ENCODE measurements around the gene RAD9A.

The RAD9A gene

GRCh38 chr11:67406969-67407687 is 15.3 kb downstream of the RAD9A start:
- H3K27me3 ChIP-seq (ENCODE audit: low read depth, low read length): peaks cover 9% of the 10 kb centered on the region
- no peaks in the 10 kb centered on the region for H3K9me3 ChIP-seq (ENCODE audit: insufficient read depth, low read length)
- H3K9ac ChIP-seq (ENCODE audit: low read length): no peak overlapping the region
- peaks cover 53% of the 10 kb centered on the region for H3K4me1 ChIP-seq (ENCODE audit: low read length)
- H2AFZ ChIP-seq (ENCODE audit: low read depth, low read length): no peak overlapping the region
- no peaks in the 10 kb centered on the region for H3K36me3 ChIP-seq (replicated peaks; ENCODE audit: low read depth, low read length)
- H3K4me3 ChIP-seq (ENCODE audit: low read length): no peak overlapping the region
- no peak overlapping the region for H3K4me2 ChIP-seq (ENCODE audit: low read length)
- H3K79me2 ChIP-seq (ENCODE audit: low read length): no peaks in the 10 kb centered on the region
- no peaks in the 10 kb centered on the region for H4K20me1 ChIP-seq (ENCODE audit: insufficient read depth, low read length)
- no peak overlapping the region for H3K27ac ChIP-seq (ENCODE audit: low read length)
- no peak for TF ChIP-seq EZH2phosphoT487 (IDR thresholded peaks at IDR 0.05; ENCODE audit: low read depth)
- TF ChIP-seq, protein P1, sequence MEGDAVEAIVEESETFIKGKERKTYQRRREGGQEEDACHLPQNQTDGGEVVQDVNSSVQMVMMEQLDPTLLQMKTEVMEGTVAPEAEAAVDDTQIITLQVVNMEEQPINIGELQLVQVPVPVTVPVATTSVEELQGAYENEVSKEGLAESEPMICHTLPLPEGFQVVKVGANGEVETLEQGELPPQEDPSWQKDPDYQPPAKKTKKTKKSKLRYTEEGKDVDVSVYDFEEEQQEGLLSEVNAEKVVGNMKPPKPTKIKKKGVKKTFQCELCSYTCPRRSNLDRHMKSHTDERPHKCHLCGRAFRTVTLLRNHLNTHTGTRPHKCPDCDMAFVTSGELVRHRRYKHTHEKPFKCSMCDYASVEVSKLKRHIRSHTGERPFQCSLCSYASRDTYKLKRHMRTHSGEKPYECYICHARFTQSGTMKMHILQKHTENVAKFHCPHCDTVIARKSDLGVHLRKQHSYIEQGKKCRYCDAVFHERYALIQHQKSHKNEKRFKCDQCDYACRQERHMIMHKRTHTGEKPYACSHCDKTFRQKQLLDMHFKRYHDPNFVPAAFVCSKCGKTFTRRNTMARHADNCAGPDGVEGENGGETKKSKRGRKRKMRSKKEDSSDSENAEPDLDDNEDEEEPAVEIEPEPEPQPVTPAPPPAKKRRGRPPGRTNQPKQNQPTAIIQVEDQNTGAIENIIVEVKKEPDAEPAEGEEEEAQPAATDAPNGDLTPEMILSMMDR (IDR thresholded peaks at IDR 0.05; ENCODE audit: low read depth, low read length): peak; percentile 8; the same call in 1 of the 2 replicates

DNA sequence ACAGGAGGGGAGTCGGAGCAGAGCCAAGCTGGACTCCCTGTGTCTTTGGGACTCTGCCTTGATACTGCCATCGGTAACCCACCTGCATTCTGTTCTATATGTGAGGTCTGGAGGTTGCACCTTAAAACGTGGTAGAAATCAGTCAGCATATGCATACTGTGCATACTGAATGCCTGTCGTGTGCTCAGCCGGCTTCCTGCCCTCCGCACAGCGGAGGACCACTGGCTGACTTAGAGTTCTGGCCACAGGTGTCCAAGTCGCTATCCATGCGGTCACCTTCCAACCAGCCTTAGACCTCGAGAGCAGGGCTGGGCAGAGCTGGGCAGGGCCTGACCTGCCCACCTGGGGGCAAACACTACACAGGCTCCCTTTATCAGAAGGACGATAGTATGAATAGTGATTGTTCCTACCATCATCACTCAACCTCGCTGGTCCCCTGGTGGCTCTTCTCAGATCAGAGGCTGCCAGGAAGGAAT is 15.9 kb downstream of the RAD9A start:
- peaks cover 53% of the 10 kb centered on the region for H3K4me1 ChIP-seq (ENCODE audit: low read length)
- no peak overlapping the region for H3K9ac ChIP-seq (ENCODE audit: low read length)
- no peak overlapping the region for H3K4me3 ChIP-seq (ENCODE audit: low read length)
- no peaks in the 10 kb centered on the region for H4K20me1 ChIP-seq (ENCODE audit: insufficient read depth, low read length)
- H3K9me3 ChIP-seq (ENCODE audit: insufficient read depth, low read length): no peaks in the 10 kb centered on the region
- H3K79me2 ChIP-seq (ENCODE audit: low read length): no peaks in the 10 kb centered on the region
- H3K4me2 ChIP-seq (ENCODE audit: low read length): no peak overlapping the region
- no peak for TF ChIP-seq EZH2phosphoT487 (IDR thresholded peaks at IDR 0.05; ENCODE audit: low read depth)
- TF ChIP-seq, protein P1 (IDR thresholded peaks at IDR 0.05; ENCODE audit: low read depth, low read length): no peak
- no peak overlapping the region for H2AFZ ChIP-seq (ENCODE audit: low read depth, low read length)
- no peaks in the 10 kb centered on the region for H3K36me3 ChIP-seq (replicated peaks; ENCODE audit: low read depth, low read length)
- no peak overlapping the region for H3K27ac ChIP-seq (ENCODE audit: low read length)
- peaks cover 15% of the 10 kb centered on the region for H3K27me3 ChIP-seq (ENCODE audit: low read depth, low read length)

DNA sequence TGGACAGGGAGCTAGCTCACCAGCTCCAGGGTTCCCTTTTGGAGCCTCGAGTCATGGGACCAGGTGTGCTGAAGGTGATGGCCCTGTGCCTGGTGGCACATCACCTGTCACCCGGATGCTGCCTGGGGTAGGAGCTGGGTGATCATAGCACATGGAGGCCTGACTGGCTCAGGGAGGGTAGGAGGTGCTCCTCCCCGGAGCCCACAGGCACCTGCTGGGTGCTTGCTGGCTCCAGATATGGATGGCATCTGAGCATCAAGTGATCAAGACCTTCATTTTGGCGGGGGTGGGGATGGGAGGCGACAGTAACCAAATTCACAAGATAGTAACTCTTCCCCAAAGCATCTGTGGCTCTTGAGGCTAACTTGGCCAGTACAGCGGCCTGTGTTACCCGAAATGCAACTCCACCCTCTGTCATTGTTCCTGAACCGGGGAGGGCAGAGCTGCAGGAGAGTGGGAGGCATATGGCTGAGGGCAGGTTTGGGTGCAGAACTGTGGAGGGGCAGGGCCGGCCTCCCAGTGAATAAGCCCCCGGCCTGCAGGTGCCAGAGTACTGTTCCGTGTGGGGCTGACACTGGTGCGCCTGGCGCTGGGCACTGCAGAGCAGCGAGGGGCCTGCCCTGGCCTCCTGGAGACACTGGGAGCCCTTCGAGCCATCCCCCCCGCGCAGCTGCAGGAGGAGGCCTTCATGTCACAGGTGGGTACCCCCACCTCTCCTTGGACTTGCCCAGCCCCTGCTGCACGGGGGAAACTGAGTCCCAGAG is 16.8 kb downstream of the RAD9A start:
- peak overlapping the region; percentile 54 for H3K4me2 ChIP-seq (ENCODE audit: low read length)
- no peaks in the 10 kb centered on the region for H3K9me3 ChIP-seq (ENCODE audit: insufficient read depth, low read length)
- peak overlapping the region; percentile 12; the same call in 1 of the 2 replicates for H3K9ac ChIP-seq (ENCODE audit: low read length)
- no peak overlapping the region; the same call in 1 of the 2 replicates for H3K4me3 ChIP-seq (ENCODE audit: low read length)
- H3K4me1 ChIP-seq (ENCODE audit: low read length): peaks cover 46% of the 10 kb centered on the region
- H3K27me3 ChIP-seq (ENCODE audit: low read depth, low read length): peaks cover 17% of the 10 kb centered on the region
- no peak overlapping the region for H3K27ac ChIP-seq (ENCODE audit: low read length)
- no peaks in the 10 kb centered on the region for H3K36me3 ChIP-seq (replicated peaks; ENCODE audit: low read depth, low read length)
- H2AFZ ChIP-seq (ENCODE audit: low read depth, low read length): no peak overlapping the region
- no peaks in the 10 kb centered on the region for H3K79me2 ChIP-seq (ENCODE audit: low read length)
- TF ChIP-seq, protein P1 (IDR thresholded peaks at IDR 0.05; ENCODE audit: low read depth, low read length): no peak
- no peak for TF ChIP-seq EZH2phosphoT487 (IDR thresholded peaks at IDR 0.05; ENCODE audit: low read depth)
- H4K20me1 ChIP-seq (ENCODE audit: insufficient read depth, low read length): no peaks in the 10 kb centered on the region

- H3K4me3 ChIP-seq (ENCODE audit: low read length): peak overlapping the region; percentile 37
Observed at GRCh38 chr11:67409261-67409666, 17.5 kb downstream of the RAD9A start.

More at GRCh38 chr11:67409261-67409666, 17.5 kb downstream of the RAD9A start:
- H3K79me2 ChIP-seq (ENCODE audit: low read length): no peaks in the 10 kb centered on the region
- peak overlapping the region; percentile 54 for H3K4me2 ChIP-seq (ENCODE audit: low read length)
- H2AFZ ChIP-seq (ENCODE audit: low read depth, low read length): no peak overlapping the region
- H3K36me3 ChIP-seq (replicated peaks; ENCODE audit: low read depth, low read length): no peaks in the 10 kb centered on the region
- H3K4me1 ChIP-seq (ENCODE audit: low read length): peaks cover 40% of the 10 kb centered on the region
- H3K9me3 ChIP-seq (ENCODE audit: insufficient read depth, low read length): no peaks in the 10 kb centered on the region
- H3K27ac ChIP-seq (ENCODE audit: low read length): no peak overlapping the region
- H4K20me1 ChIP-seq (ENCODE audit: insufficient read depth, low read length): no peaks in the 10 kb centered on the region
- no peak for TF ChIP-seq EZH2phosphoT487 (IDR thresholded peaks at IDR 0.05; ENCODE audit: low read depth)
- TF ChIP-seq, protein P1 (IDR thresholded peaks at IDR 0.05; ENCODE audit: low read depth, low read length): no peak
- peak overlapping the region; percentile 12; the same call in 1 of the 2 replicates for H3K9ac ChIP-seq (ENCODE audit: low read length)
- peaks cover 17% of the 10 kb centered on the region for H3K27me3 ChIP-seq (ENCODE audit: low read depth, low read length)
